Measurements from ENCODE around the gene IBA57.
"Not testable (repeated sequence)": the region's sequence is repeated elsewhere in the genome, so short reads cannot be mapped to it uniquely, and the experiment has no call there.

IBA57 gene

DNA sequence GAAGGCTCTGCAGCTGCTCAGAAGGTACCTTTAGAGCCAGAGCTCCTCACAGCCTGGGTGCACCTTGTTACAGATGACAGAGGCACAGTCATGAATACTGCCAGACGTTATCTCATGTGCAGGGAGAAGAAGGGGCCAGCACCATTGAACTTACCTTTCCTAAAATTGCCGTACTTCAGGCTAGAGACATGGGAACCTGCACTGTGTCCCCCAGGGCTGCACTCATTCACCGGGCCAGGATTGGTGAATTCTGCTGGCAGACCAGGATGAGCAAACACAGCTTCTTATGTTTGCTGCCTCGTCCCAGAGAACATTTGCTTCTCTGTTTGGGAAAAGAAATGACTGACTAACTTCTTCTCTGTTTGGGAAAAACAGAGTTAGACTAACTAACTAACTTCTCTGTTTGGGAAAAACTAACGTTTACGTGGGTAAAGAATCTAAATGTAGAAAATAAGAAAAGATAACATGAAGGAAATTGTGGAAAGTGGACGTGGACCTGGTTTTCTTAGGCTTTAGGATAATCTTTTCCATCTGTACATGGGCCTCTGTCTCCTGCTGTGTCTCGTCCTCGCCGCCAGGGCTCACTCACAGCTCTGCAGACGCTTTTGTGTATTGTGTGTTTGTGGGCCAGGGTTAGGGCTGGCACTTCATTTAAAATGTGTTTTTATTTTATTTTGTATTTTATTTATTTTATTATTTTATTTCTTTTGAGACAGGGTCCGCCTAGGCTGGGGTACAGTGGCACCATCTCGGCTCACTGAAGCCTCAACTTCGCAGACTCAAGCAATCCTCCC lies 52.1 kb downstream of the IBA57 start:
- no peak overlapping the region for H3K4me3 ChIP-seq (replicated peaks in 1 of 2; ENCODE audit: low read depth in 2 of 2, low read length in 2 of 2)
- TF ChIP-seq, protein P1, sequence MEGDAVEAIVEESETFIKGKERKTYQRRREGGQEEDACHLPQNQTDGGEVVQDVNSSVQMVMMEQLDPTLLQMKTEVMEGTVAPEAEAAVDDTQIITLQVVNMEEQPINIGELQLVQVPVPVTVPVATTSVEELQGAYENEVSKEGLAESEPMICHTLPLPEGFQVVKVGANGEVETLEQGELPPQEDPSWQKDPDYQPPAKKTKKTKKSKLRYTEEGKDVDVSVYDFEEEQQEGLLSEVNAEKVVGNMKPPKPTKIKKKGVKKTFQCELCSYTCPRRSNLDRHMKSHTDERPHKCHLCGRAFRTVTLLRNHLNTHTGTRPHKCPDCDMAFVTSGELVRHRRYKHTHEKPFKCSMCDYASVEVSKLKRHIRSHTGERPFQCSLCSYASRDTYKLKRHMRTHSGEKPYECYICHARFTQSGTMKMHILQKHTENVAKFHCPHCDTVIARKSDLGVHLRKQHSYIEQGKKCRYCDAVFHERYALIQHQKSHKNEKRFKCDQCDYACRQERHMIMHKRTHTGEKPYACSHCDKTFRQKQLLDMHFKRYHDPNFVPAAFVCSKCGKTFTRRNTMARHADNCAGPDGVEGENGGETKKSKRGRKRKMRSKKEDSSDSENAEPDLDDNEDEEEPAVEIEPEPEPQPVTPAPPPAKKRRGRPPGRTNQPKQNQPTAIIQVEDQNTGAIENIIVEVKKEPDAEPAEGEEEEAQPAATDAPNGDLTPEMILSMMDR (IDR thresholded peaks at IDR 0.05; ENCODE audit: low read depth, low read length): no peak
- DNase-seq (ENCODE audit: low read depth in 2 of 2): no peak

DNA sequence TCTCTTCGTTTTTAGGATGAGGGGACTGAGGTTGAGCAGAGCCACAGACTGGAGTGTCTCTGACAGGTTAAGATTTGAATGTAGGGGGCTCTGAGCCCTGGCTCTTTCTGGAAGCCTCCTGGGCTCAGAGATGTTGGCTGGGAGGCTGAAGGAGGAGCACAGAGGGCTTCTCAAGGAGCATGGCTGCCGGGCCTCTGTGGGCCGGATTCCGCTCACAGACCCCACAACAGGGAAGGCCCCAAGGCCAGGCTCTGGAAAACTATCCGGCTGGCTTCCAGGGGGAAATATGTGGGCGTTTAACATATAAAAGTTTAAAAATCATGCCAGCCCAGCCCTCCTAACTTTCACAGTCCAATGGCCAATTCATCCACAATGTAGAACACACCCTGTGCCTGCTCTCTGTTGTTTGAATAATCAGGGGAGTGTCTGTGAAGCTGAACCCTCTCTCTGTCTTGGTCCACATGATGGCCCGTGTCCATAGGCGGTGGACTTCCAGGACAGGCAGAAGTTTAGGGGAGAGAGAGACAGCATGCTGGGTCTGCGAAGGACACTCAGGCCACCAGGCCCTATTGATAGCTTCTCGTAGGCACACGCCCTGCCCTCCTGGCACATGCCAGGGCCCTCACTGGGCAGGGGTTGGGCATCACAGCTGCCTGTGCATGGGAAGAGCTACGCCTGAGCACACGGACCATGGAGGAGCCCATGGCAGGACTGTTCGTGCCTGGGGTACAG lies 53.1 kb downstream of the IBA57 start:
- no peak overlapping the region for H3K4me3 ChIP-seq (replicated peaks in 1 of 2; ENCODE audit: low read depth in 2 of 2, low read length in 2 of 2)
- no peak for DNase-seq (ENCODE audit: low read depth in 2 of 2)
- TF ChIP-seq, protein P1 (IDR thresholded peaks at IDR 0.05; ENCODE audit: low read depth, low read length): no peak

DNA sequence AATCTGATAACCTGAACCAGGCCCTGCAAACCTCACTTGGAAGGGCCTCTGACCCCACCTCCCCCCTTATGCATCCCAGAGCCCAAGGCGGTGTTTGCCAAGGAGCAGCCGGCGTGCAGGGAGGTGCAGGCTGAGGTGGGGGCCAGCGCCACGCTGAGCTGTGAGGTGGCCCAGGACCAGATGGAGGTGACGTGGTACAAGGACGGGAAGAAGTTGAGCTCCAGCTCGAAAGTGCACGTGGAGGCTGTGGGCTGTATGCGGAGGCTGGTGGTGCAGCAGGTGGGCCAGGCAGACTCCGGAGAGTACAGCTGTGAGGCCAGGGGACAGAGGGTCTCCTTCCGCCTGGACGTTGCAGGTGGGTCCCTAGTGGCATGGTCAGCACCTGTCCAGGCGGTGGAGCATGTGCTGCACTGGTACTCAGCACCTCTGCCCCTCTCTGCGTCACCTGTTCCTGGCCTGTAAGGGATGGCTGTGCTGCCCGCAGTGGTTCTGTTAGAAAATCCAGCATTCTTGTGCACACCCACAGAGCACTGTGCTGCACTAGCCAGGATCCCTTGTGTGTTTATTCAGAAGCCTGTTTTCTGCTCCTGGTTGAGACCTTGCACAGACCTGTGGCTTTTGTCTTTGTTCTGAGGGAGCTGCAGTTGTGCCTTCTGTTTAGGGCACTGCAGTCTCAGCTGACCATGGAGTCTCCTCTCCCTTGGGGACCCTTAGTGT lies 53.8 kb downstream of the IBA57 start:
- no peak for DNase-seq (ENCODE audit: low read depth in 2 of 2)
- TF ChIP-seq, protein P1 (IDR thresholded peaks at IDR 0.05; ENCODE audit: low read depth, low read length): no peak
- H3K4me3 ChIP-seq (replicated peaks in 1 of 2; ENCODE audit: low read depth in 2 of 2, low read length in 2 of 2): no peak overlapping the region

DNA sequence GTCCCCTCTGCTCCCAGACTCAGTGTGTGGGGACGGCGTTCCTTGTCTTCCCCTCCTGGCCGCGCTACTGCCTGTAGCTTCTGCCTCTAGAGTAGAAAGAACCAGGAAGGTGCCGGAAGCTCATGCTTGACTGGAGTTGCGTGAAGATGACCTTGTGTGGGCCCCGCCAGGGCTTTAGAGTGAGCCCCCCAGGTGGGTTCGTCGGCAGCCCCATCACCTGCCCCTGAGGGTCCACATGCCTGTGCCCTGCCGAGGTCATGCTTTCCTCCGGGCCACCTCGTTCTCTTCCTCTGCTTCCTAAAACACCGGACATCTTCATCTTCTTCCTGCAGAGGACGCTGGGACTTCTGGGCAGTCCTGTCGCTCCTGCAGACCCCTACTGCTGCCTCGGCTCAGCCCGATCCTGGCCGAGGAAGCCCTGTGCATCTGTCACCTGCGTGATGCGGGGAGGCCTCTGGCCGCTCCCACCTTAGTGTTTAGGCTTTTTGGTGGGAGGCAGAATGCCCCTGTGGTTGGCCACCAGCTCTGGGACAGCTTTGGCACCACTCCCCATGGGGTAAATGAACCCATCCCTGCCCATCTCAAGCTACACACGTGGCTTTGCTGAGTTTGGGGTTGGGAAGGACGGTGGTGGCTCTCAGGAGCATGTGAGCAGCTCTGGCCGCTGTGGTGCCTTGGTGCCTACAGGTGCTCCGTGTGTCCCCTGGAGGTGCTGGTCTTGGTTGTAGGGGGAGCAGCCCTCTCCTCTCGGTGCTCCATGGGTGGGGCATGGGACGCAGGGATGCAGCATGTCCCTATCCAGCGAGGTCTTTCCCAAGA lies 54.6 kb downstream of the IBA57 start:
- no peak for DNase-seq (ENCODE audit: low read depth in 2 of 2)
- TF ChIP-seq, protein P1 (IDR thresholded peaks at IDR 0.05; ENCODE audit: low read depth, low read length): no peak
- no peak overlapping the region for H3K4me3 ChIP-seq (replicated peaks in 1 of 2; ENCODE audit: low read depth in 2 of 2, low read length in 2 of 2)

DNA sequence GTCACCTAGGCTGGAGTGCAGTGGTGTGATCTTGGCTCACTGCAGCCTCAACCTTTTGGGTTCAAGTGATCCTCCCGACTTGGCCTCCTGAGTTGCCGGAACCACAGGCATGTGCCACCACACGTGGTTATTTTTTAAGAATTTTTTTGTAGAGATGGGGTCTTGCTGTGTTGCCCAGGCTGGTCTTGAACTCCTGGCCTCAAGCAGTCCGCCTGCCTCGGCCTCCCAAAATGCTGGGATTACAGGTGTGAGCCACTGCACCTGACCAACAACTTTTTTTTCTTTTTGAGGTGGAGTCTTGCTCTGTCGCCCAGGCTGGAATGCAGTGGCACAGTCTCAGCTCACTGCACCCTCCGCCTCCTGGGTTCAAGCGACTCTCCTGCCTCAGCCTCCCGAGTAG lies 55.5 kb downstream of the IBA57 start:
- DNase-seq (ENCODE audit: low read depth in 2 of 2); H3K4me3 ChIP-seq (replicated peaks in 1 of 2; ENCODE audit: low read depth in 2 of 2, low read length in 2 of 2): not testable (repeated sequence)

DNA sequence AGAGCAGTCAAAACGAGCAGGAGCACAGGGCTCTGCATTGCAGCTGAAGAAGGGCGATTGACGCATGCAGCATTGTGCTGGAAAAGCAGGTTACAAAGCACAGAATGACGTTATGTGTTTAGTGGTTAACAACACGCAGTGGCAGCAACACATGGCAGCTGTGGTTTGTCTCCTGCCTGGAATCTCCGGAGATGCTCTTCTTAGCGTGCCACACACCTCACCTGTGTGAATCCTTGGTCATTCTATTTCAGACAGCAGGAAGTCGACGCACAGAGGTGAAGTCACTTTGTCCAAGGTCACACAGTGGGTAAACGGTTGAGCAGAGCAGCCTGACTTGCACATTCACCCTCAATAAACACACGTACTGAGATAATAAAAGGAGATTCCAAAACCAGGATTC lies 56.9 kb downstream of the IBA57 start:
- H3K4me3 ChIP-seq (replicated peaks in 1 of 2; ENCODE audit: low read depth in 2 of 2, low read length in 2 of 2): no peak overlapping the region
- TF ChIP-seq, protein P1 (IDR thresholded peaks at IDR 0.05; ENCODE audit: low read depth, low read length): no peak
- DNase-seq (ENCODE audit: low read depth in 2 of 2): no peak
